ENCODE data around the gene TUBB6.

The TUBB6 gene

GRCh38 chr18:12276736-12277554 lies 31.1 kb upstream of the TUBB6 start:
- peak overlapping the region; percentile 63 for H3K27ac ChIP-seq
- no peak for TF ChIP-seq CTCF (conservative IDR thresholded peaks at IDR 0.05)

- H3K27ac ChIP-seq, result peak overlapping the region; percentile 63
These were observed 29.8 kb upstream of the TUBB6 start for GRCh38 chr18:12278215-12278671.

GRCh38 chr18:12278741-12279682 lies 29.0 kb upstream of the TUBB6 start:
- TF ChIP-seq CTCF (conservative IDR thresholded peaks at IDR 0.05), result no peak
- peak overlapping the region; percentile 63; the same call in 1 of the 2 replicates for H3K27ac ChIP-seq

More at GRCh38 chr18:12278215-12278671, 29.8 kb upstream of the TUBB6 start:
- TF ChIP-seq CTCF (conservative IDR thresholded peaks at IDR 0.05), result peak; percentile 64

- TF ChIP-seq CTCF (conservative IDR thresholded peaks at IDR 0.05), result no peak
- no peak overlapping the region; the same call in 1 of the 2 replicates for H3K27ac ChIP-seq
These were observed 28.1 kb upstream of the TUBB6 start for GRCh38 chr18:12279781-12280531.

- no peak for TF ChIP-seq CTCF (conservative IDR thresholded peaks at IDR 0.05)
- no peak overlapping the region for H3K27ac ChIP-seq
These were observed 26.2 kb upstream of the TUBB6 start for GRCh38 chr18:12281861-12282260.

GRCh38 chr18:12282442-12283039 lies 25.5 kb upstream of the TUBB6 start:
- TF ChIP-seq CTCF (conservative IDR thresholded peaks at IDR 0.05), result no peak
- H3K27ac ChIP-seq, result no peak overlapping the region
